Sigmoid colon (tissue), 7 donors: ENCODE results near the gene SREBF1. TPM values are rescaled to one million over a fixed set of nuclear protein-coding genes. Genes with fewer than 3 reads are reported as not detected.

Source experiments
- DNase-seq: peaks from one replicate; pipeline ENCODE4 v3.0.0-alpha.2; 2019
- H3K27ac ChIP-seq, 4 donors: fragments of 200-600 bp; sonication (generic); one replicate each; pipeline ENCODE4 v1.5.1; 2016 to 2019; ENCODE audit warnings: mild to moderate bottlenecking in 1 of 4
- H3K27me3 ChIP-seq, 3 donors: fragments of 200-600 bp; sonication (generic); one replicate each; pipeline ENCODE4 v1.5.1; 2019; ENCODE audit warnings: mild to moderate bottlenecking in 1 of 3
- H3K36me3 ChIP-seq, 4 donors: fragments of 200-600 bp; sonication (generic); one replicate each; pipeline ENCODE4 v1.5.1; 2016 to 2019
- H3K4me1 ChIP-seq, 4 donors: fragments of 200-600 bp; sonication (generic); one replicate each; pipeline ENCODE4 v1.5.1; 2017 to 2019
- H3K4me3 ChIP-seq, 4 donors: fragments of 200-600 bp; sonication (generic); one replicate each; pipeline ENCODE4 v1.5.1; 2017 to 2019; ENCODE audit warnings: mild to moderate bottlenecking in 2 of 4, moderate library complexity in 1 of 4
- H3K9me3 ChIP-seq, 4 donors: fragments of 200-600 bp in 3 of 4; sonication (generic) in 3 of 4; one replicate each; pipeline versions ENCODE4 v1.5.1 to v1.6.1; 2013 to 2019
- EP300 ChIP-seq, 4 donors: sonication (generic); formaldehyde crosslinking; IDR thresholded peaks; one replicate each; pipeline ENCODE4 v1.6.1; 2017; ENCODE audit warnings: antibody characterized with exemption in 4 of 4
- POLR2A ChIP-seq, 2 donors: fragments of 450-650 bp; IDR thresholded peaks; one replicate each; pipeline ENCODE4 v1.6.1; 2016; ENCODE audit warnings: antibody characterized with exemption in 2 of 2, mild to moderate bottlenecking in 2 of 2, moderate library complexity in 2 of 2
- POLR2AphosphoS5 ChIP-seq, 4 donors: sonication (generic); formaldehyde crosslinking; IDR thresholded peaks; one replicate each; pipeline ENCODE4 v1.6.1; 2017; ENCODE audit warnings: antibody characterized with exemption in 4 of 4
- WGBS, 2 donors: extraction: QIAGEN DNeasy Blood & Tissue Kit; methylation state at CpG; one replicate each; pipeline ENCODE4 v1.1.7; 2013; 5-methylcytosine and 5-hydroxymethylcytosine counted together
- intact Hi-C: fragments of 100-400 bp; cut with DNase I; formaldehyde crosslinking; loops from one replicate; pipeline ENCODE4 v1.15.1; 2023
- polyA plus RNA-seq, 3 donors: library from polyadenylated mRNA; stranded (reverse); fragments of 200-250 nt; gene quantifications; one replicate each; pipeline ENCODE4 v1.2.3, GENCODE V29; 2013
- total RNA-seq, 4 donors: library from RNA; depleted of rRNA; stranded (reverse); fragments of >200 nt; gene quantifications; one replicate each; pipeline ENCODE4 v1.1.0, GENCODE V29; 2016
- TF ChIP-seq, protein P1 (sequence below), 4 experiments: fragments of 450-650 bp in 3 of 4; fragments of 200-600 bp in 1 of 4; IDR thresholded peaks; one replicate each; pipeline ENCODE4 v1.5.1; 2016 to 2019; ENCODE audit warnings: antibody characterized with exemption in 4 of 4, mild to moderate bottlenecking in 3 of 4, moderate library complexity in 2 of 4
- donor health status: healthy with polysubstance abuse.
- donor health status: Bipolar disorder and iron deficiency.
- donor health status: healthy.

The SREBF1 gene
- total and polyA plus RNA-seq, 7 donors: 10.2 to 172 (median 38.6) TPM

DNA sequence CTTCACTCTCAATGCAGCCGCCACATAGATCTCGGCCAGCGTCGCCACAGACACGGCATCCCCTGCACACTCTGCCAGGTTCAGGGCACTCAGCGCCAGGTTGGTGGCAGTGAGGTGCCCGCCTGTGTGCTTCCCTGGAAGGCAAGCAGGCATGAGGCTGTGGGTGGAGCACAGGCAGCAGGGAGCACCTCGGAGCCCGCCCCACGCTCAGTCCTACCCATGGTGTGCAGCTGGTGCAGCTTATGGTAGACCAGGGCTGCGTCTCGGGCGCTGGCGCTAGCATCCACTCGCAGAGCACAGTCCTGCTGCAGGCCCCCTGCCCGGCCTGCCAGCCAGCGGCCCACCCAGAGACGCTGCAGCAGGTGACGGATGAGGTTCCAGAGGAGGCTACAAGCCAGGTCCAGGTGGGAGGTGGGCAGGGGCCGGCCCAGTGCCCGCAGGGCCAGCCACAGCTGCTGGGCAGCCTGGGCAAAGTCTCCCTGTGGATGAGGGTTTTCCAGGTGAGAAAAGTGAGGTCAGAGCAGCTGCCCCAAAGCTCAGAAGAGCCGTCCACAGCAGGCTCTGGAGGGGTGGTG, 20.5 kb downstream of the SREBF1 start:
- WGBS, 2 donors: 94 to 95% methylated on average over 22 of the region's 22 CpGs
- peaks cover 25 to 74% (median 52%) of the 10 kb centered on the region in 4 donors for H3K36me3 ChIP-seq
- H3K27me3 ChIP-seq: no peaks in the 10 kb centered on the region
- no peak for DNase-seq
- TF ChIP-seq POLR2AphosphoS5 (IDR thresholded peaks at IDR 0.05) (peak in 1 of 4 donors; percentile 9), POLR2A (IDR thresholded peaks at IDR 0.05) (no peak)
- no peaks in the 10 kb centered on the region for H3K9me3 ChIP-seq
- peaks cover 0 to 70% (median 67%) of the 10 kb centered on the region in 4 donors for H3K4me1 ChIP-seq
- no peak overlapping the region for H3K4me3 ChIP-seq
- intact Hi-C loops: no loop called here
- peak overlapping the region in 1 of 4 donors; percentile 18 for H3K27ac ChIP-seq

DNA sequence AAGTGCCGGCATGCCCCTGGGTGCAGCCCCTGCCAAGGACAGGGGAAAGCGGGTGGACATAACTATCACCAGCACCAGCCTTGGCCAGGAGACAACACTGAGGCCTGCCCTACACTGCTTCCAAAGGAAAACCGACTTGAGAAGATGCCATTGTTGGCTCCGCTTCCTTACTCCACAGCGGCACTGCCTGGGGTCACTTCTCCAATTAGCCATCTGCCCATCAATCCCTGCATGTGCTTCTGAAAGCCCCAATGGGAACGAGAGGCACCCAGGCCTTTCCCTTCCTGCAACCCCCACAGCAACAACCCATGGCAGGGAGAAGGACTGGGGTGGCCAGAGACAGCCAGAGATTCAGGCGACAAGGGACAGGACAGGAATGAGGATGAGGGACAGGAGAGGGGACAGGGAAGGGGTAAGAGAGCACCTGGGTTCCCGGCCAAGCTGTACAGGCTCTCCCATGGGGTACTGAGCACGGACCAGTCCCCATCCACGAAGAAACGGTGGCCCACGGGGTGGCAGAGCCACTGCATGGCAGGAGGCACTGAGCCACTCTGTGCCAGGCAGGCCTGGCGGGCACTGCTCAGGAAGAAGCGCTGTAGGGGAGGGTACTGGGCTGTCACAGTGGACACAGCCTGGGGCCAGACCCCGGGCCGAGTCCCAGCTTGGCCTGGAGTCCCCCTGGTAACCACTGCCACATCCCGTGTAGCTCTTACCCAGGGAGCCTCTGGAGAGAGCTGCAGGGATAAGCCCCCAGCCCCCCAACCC, 21.2 kb downstream of the SREBF1 start:
- H3K27me3 ChIP-seq: no peaks in the 10 kb centered on the region
- H3K4me3 ChIP-seq: no peak overlapping the region
- peak overlapping the region in 3 of 4 donors; percentile 50 to 66 (median 57) for H3K27ac ChIP-seq
- H3K9me3 ChIP-seq: no peaks in the 10 kb centered on the region
- intact Hi-C loops: no loop called here
- whole genome bisulfite sequencing, 2 donors: 86 to 92% methylated on average over 17 of the region's 17 CpGs
- DNase-seq: no peak
- H3K36me3 ChIP-seq: peaks cover 25 to 73% (median 52%) of the 10 kb centered on the region in 4 donors
- no peak for TF ChIP-seq POLR2A (IDR thresholded peaks at IDR 0.05)
- TF ChIP-seq, protein P1, sequence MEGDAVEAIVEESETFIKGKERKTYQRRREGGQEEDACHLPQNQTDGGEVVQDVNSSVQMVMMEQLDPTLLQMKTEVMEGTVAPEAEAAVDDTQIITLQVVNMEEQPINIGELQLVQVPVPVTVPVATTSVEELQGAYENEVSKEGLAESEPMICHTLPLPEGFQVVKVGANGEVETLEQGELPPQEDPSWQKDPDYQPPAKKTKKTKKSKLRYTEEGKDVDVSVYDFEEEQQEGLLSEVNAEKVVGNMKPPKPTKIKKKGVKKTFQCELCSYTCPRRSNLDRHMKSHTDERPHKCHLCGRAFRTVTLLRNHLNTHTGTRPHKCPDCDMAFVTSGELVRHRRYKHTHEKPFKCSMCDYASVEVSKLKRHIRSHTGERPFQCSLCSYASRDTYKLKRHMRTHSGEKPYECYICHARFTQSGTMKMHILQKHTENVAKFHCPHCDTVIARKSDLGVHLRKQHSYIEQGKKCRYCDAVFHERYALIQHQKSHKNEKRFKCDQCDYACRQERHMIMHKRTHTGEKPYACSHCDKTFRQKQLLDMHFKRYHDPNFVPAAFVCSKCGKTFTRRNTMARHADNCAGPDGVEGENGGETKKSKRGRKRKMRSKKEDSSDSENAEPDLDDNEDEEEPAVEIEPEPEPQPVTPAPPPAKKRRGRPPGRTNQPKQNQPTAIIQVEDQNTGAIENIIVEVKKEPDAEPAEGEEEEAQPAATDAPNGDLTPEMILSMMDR (IDR thresholded peaks at IDR 0.05): no peak
- H3K4me1 ChIP-seq: peaks cover 0 to 70% (median 67%) of the 10 kb centered on the region in 4 donors

DNA sequence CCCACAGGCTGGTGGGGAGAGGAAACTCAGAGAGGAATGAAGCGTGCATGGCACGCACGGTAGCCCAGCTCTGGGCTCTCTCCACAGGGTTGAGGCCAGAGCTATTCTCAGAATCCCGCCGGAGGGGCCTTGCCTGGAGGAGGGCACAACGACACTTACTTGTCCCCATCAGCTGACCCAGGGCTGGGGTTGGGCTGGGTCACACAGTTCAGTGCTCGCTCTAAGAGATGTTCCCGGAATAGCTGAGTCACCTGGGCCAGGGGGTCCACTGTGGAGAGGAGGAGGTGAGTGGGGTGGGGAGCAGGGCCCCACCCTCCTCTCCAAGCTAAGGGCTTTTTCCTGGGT, 21.8 kb downstream of the SREBF1 start:
- Histone ChIP-seq H3K27me3 (no peaks in the 10 kb centered on the region), H3K4me3 (no peak overlapping the region), H3K36me3 (peaks cover 25 to 67% (median 52%) of the 10 kb centered on the region in 4 donors), H3K9me3 (no peaks in the 10 kb centered on the region), H3K4me1 (peaks cover 0 to 70% (median 67%) of the 10 kb centered on the region in 4 donors), H3K27ac (peak overlapping the region in 3 of 4 donors; percentile 50 to 66 (median 57))
- WGBS, 2 donors: 85% methylated on average over 8 of the region's 8 CpGs
- intact Hi-C loops: no loop called here
- no peak for DNase-seq
- TF ChIP-seq, protein P1 (IDR thresholded peaks at IDR 0.05): no peak
- TF ChIP-seq POLR2AphosphoS5 (IDR thresholded peaks at IDR 0.05): no peak
- no peak for TF ChIP-seq POLR2A (IDR thresholded peaks at IDR 0.05)
- no peak for TF ChIP-seq EP300 (IDR thresholded peaks at IDR 0.05)

DNA sequence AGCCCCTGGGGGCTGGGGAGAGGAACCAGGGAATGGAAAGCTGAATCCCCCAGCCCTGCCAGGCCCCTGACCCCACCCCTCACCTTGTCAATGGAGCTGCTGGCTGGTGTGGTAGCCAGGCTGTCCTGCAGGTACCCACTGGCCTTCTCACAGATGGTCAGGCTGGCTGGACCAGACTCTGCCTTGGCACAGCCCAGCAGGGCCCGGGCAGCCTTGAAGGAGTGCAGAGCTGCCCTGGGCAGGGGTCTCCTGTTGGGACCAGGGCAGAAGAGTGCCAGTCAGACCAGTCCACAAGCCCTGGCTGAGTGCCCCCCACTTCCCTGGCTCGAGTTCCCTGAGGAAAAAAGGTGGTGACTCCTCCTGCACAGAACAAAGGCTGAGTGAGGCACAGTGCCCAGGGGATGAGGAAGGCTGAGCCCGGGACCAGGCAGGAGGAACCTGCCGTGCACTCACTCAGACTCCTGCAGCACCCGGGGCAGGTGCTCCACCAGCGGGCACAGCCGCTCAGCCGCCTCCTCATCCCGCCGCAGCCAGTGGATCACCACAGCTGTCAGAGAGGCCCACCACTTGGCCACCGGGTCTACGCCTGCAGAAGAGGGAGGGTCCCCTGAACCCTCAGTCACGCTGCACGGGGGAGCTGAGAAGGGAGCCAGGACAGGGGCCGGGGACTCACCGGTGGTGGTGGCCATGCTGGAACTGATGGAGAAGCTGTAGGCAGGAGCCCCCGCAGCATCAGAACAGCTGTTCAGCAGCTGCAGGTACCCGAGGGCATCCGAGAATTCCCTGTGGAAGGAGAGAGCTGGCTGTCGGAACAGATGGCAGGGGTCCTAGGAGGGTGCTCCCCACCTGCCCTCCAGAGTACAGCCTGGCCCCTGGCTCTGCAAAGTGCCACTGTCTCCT, 22.4 kb downstream of the SREBF1 start:
- 87 to 91% methylated on average over 20 of the region's 20 CpGs for WGBS, 2 donors
- H3K4me1 ChIP-seq: peaks cover 0 to 70% (median 66%) of the 10 kb centered on the region in 4 donors
- H3K27ac ChIP-seq: peak overlapping the region in 3 of 4 donors; percentile 50 to 66 (median 57)
- intact Hi-C loops: loop anchor here (5.0 kb wide), 2 partner anchors 132 to 158 kb away; partner anchors contain the start of genes DRC3, RAI1 and TOM1L2
- no peak for DNase-seq
- H3K4me3 ChIP-seq: no peak overlapping the region
- TF ChIP-seq, protein P1 (IDR thresholded peaks at IDR 0.05): no peak
- no peak for TF ChIP-seq POLR2A (IDR thresholded peaks at IDR 0.05)
- no peak for TF ChIP-seq POLR2AphosphoS5 (IDR thresholded peaks at IDR 0.05)
- TF ChIP-seq EP300 (IDR thresholded peaks at IDR 0.05): no peak
- no peaks in the 10 kb centered on the region for H3K9me3 ChIP-seq
- H3K27me3 ChIP-seq: no peaks in the 10 kb centered on the region
- peaks cover 19 to 61% (median 50%) of the 10 kb centered on the region in 4 donors for H3K36me3 ChIP-seq
